ENCODE data around the gene CIP2A. TPM values are rescaled to one million over a fixed set of nuclear protein-coding genes. Genes with fewer than 3 reads are reported as not detected.

The CIP2A gene
- total and polyA plus RNA-seq, 2 of the 4 experiments (the other 2 are of a cell fraction): 8.5 to 27.8 TPM

DNA sequence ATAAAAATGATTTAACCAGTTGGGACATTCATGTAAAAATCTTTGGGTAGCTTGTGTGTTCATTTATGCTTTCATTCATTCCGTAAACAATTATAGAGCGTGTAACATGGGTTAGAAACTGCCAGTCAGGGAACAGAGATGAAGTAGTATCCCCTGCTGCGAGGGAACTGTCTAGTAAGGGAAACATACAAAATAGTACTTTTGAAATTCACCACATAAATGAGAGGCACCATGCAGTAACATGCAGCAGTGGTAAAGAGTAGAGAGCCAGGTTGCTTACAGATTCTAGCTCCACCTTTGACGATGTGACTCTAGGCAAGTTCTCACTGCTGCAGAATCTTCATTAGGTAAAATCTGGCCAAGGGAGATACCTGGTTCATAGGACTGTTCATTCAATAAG lies 1.2 kb upstream of the CIP2A start:
- no peak for DNase-seq
- no peak overlapping the region for H2BK20ac ChIP-seq (ENCODE audit: low read depth, low read length)
- H4K20me1 ChIP-seq (ENCODE audit: insufficient read depth, low read length): no peaks in the 10 kb centered on the region
- no peak overlapping the region; the same call in 1 of the 2 replicates for H4K5ac ChIP-seq (ENCODE audit: low read depth, low read length)
- H3K4me1 ChIP-seq (ENCODE audit: control insufficient read depth, insufficient read depth, low read length): no peaks in the 10 kb centered on the region
- H3K56ac ChIP-seq (ENCODE audit: extremely low read depth, insufficient read depth, low read length): no peak overlapping the region
- peak overlapping the region; percentile 97; the same call in 1 of the 2 replicates for H3K9ac ChIP-seq (ENCODE audit: low read depth, low read length)
- WGBS, 2 experiments (ENCODE audit: extremely low coverage in 2 of 2, insufficient read length in 1 of 2): no CpG with 5 or more reads among the region's 4 CpGs
- dilution Hi-C loops (cut with HindIII; ENCODE audit: low sequenced_read_pairs, unreplicated experiment): no loop called here
- H2BK5ac ChIP-seq (ENCODE audit: low read depth, low read length, poor library complexity, severe bottlenecking): peak overlapping the region; percentile 24
- no peak overlapping the region for H3K27ac ChIP-seq (ENCODE audit: insufficient read depth, low read length)
- no peak overlapping the region for H2AFZ ChIP-seq (replicated peaks; ENCODE audit: low read length, poor library complexity)
- ChIA-PET POLR2A (ENCODE audit: unreplicated experiment) (no interaction called here), CTCF (interaction anchor here (0.7 to 1.1 kb wide), 2 partner anchors 10 to 368 kb away, joined by 3 read pairs; no protein-coding TSS in a partner anchor)
- intact Hi-C loops (cut with micrococcal nuclease): no loop called here
- H3K9me1 ChIP-seq (ENCODE audit: insufficient read depth, low read length): no peaks in the 10 kb centered on the region
- H3K23ac ChIP-seq (ENCODE audit: low read depth, low read length): peak overlapping the region; percentile 19; the same call in 1 of the 2 replicates
- peaks cover 0 to 23% of the 10 kb centered on the region in 2 experiments; a peak in 2 of 4 replicates for H3K79me1 ChIP-seq (ENCODE audit: low read depth in 1 of 2, low read length in 2 of 2)
- no peak overlapping the region for H2BK15ac ChIP-seq (ENCODE audit: low read depth, low read length)
- peak overlapping the region; percentile 70 for H3K4me3 ChIP-seq (ENCODE audit: insufficient read depth, low read depth, low read length)
- in situ Hi-C loops (cut with MboI; ENCODE audit: low sequenced_read_pairs): no loop called here
- no peak overlapping the region for H2AK9ac ChIP-seq (replicated peaks; ENCODE audit: low read depth, low read length, poor library complexity)
- no peak overlapping the region for H2AK5ac ChIP-seq (ENCODE audit: low read depth, low read length)
- no peak for ATAC-seq (ENCODE audit: low read depth)
- no TSS peak for BruUV-seq (replicated peaks)
- H3K27me3 ChIP-seq (ENCODE audit: control insufficient read depth, insufficient read depth, low read length): no peaks in the 10 kb centered on the region
- peak overlapping the region; percentile 34; the same call in 1 of the 2 replicates for H3K14ac ChIP-seq (replicated peaks; ENCODE audit: low read depth, low read length)
- peak overlapping the region; percentile 4 to 7; a peak in 2 of 4 replicates for H4K8ac ChIP-seq (ENCODE audit: low read depth in 2 of 2, low read length in 2 of 2)
- H3K4ac ChIP-seq (ENCODE audit: low read depth, low read length): no peak overlapping the region
- no peaks in the 10 kb centered on the region for H3K9me3 ChIP-seq (ENCODE audit: control insufficient read depth, insufficient read depth, low read length)
- peak overlapping the region; percentile 85 for H3K4me2 ChIP-seq (ENCODE audit: low read depth, low read length)
- TF ChIP-seq MAFK (IDR thresholded peaks at IDR 0.05; ENCODE audit: low read depth, low read length) (peak; percentile 20; the same call in 1 of the 2 replicates), NFE2L2 (IDR thresholded peaks at IDR 0.05; ENCODE audit: low read depth, low read length) (no peak)
- no peaks in the 10 kb centered on the region for H3K36me3 ChIP-seq (ENCODE audit: control insufficient read depth, insufficient read depth, low read length)
- no peak overlapping the region for H2BK120ac ChIP-seq (ENCODE audit: low read depth, low read length)
- H3K18ac ChIP-seq (ENCODE audit: low read depth, low read length): no peak overlapping the region
- H4K91ac ChIP-seq (ENCODE audit: insufficient read depth, low read depth, low read length): no peak overlapping the region
